Spleen (tissue), 11 donors: ENCODE results near the gene HNRNPH2. TPM values are rescaled to one million over a fixed set of nuclear protein-coding genes. Genes with fewer than 3 reads are reported as not detected.
A peak's percentile ranks its signal among the peaks of the same experiment; 100 is the strongest.

ENCODE experiments used
- DNase-seq: peaks from one replicate; pipeline ENCODE4 v3.0.0-alpha.2; 2020
- H3K27ac ChIP-seq, 8 donors: fragments of 200-600 bp; sonication (generic) in 7 of 8; 1 replicate in 4 of 8; 2 replicates in 4 of 8; pipeline versions ENCODE4 v1.5.0 to v1.8.0; 2016 to 2021; ENCODE audit warnings: inconsistent platforms in 4 of 8, mild to moderate bottlenecking in 4 of 8, moderate library complexity in 1 of 8
- H3K27me3 ChIP-seq, 7 donors: fragments of 200-600 bp; sonication (generic) in 6 of 7; replicated peaks in 1 of 7; 1 replicate in 4 of 7; 2 replicates in 3 of 7; pipeline versions ENCODE4 v1.5.0 to v1.8.0; 2016 to 2021; ENCODE audit warnings: inconsistent platforms in 3 of 7, mild to moderate bottlenecking in 1 of 7
- H3K36me3 ChIP-seq, 6 donors: fragments of 200-600 bp; sonication (generic) in 5 of 6; 1 replicate in 4 of 6; 2 replicates in 2 of 6; pipeline versions ENCODE4 v1.5.0 to v1.8.0; 2016 to 2021; ENCODE audit warnings: inconsistent platforms in 2 of 6
- H3K4me1 ChIP-seq, 6 donors: fragments of 200-600 bp; sonication (generic) in 5 of 6; 1 replicate in 3 of 6; 2 replicates in 3 of 6; pipeline versions ENCODE4 v1.5.0 to v1.8.0; 2016 to 2021; ENCODE audit warnings: inconsistent platforms in 3 of 6
- H3K4me3 ChIP-seq, 8 donors: fragments of 200-600 bp; sonication (generic) in 7 of 8; 1 replicate in 4 of 8; 2 replicates in 4 of 8; pipeline versions ENCODE4 v1.5.0 to v1.8.0; 2016 to 2021; ENCODE audit warnings: inconsistent platforms in 4 of 8, mild to moderate bottlenecking in 4 of 8, moderate library complexity in 2 of 8
- H3K9me3 ChIP-seq, 8 donors: fragments of 200-600 bp; sonication (generic) in 7 of 8; 1 replicate in 4 of 8; 2 replicates in 4 of 8; pipeline versions ENCODE4 v1.5.0 to v1.8.0; 2016 to 2021; ENCODE audit warnings: inconsistent platforms in 4 of 8
- CTCF ChIP-seq, 11 experiments: fragments of 200-600 bp in 7 of 11; fragments of 450-650 bp in 4 of 11; sonication (generic) in 4 of 11; IDR thresholded peaks in 8 of 11; conservative IDR thresholded peaks in 3 of 11; 1 replicate in 7 of 11; 2 replicates in 4 of 11; pipeline versions ENCODE4 v1.4.0 to v1.8.0; 2016 to 2021; ENCODE audit warnings: antibody characterized with exemption in 11 of 11, inconsistent platforms in 4 of 11, mild to moderate bottlenecking in 1 of 11
- POLR2A ChIP-seq, 3 donors: fragments of 450-650 bp; IDR thresholded peaks; one replicate each; pipeline ENCODE4 v1.5.1; 2017; ENCODE audit warnings: antibody characterized with exemption in 3 of 3, mild to moderate bottlenecking in 1 of 3
- POLR2AphosphoS5 ChIP-seq, 3 donors: sonication (generic); formaldehyde crosslinking; IDR thresholded peaks; one replicate each; pipeline ENCODE4 v1.5.1; 2017; ENCODE audit warnings: antibody characterized with exemption in 3 of 3
- WGBS, 5 donors: extraction: QIAGEN DNeasy Blood & Tissue Kit in 3 of 5; methylation state at CpG; one replicate each; pipeline versions ENCODE4 v1.1.5 to v1.1.7; 2013 to 2018; 5-methylcytosine and 5-hydroxymethylcytosine counted together
- intact Hi-C: fragments of 100-400 bp; cut with DNase I; formaldehyde crosslinking; loops from one replicate; pipeline ENCODE4 v1.15.0; 2023; ENCODE audit warnings: low total_unique reads
- polyA plus RNA-seq, 3 donors: library from polyadenylated mRNA; stranded (reverse); fragments of 200-250 nt; gene quantifications; one replicate each; pipeline ENCODE4 v1.2.1, GENCODE V29; 2013
- total RNA-seq, 7 donors: library from RNA; depleted of rRNA in 3 of 7; stranded (reverse); fragments of >200 nt in 3 of 7; fragmentation: NEBNext Ultra II Directional in 4 of 7; extraction: Animal tissue kit (Norgen Biotek cat#: 25700) in 4 of 7; gene quantifications; one replicate each; pipeline versions ENCODE4 v1.1.0 to v1.2.1, GENCODE V29; 2016 to 2021
- donor health status: healthy with polysubstance abuse.
- donor health status: DM: no; HTN: no; CAD: no; lungs with moderate emphysema.
- donor health status: DM: no; HTN: no; CAD: no.
- donor health status: Bipolar disorder and iron deficiency.
- donor health status: healthy.
- donor health status: DM: no; HTN: no; CAD: no.
- donor health status: DM: yes; HTN: yes; CAD: no.

The HNRNPH2 gene
- total and polyA plus RNA-seq, 10 donors = 34.1 to 74.1 (median 65.4) TPM

GRCh38 chrX:101410461-101410860, 2.4 kb downstream of the HNRNPH2 start:
- Histone ChIP-seq H3K9me3 (no peaks in the 10 kb centered on the region), H3K27ac (no peak overlapping the region), H3K36me3 (peaks cover 0 to 33% (median 8%) of the 10 kb centered on the region in 6 donors), H3K4me3 (peak overlapping the region in 3 of 8 donors; percentile 3 to 73 (median 52)), H3K27me3 (no peaks in the 10 kb centered on the region), H3K4me1 (peaks cover 16 to 74% (median 42%) of the 10 kb centered on the region in 6 donors)
- DNase-seq = no peak
- 53 to 55% (median 54%) methylated on average over 7 of the region's 7 CpGs for WGBS, 5 donors
- intact Hi-C loops = no loop called here
- no peak for TF ChIP-seq CTCF (IDR thresholded peaks at IDR 0.05 in 8 of 11, conservative IDR thresholded peaks at IDR 0.05 in 3 of 11)

- WGBS, 5 donors = 74 to 86% (median 76%) methylated on average over 8 to 10 of the region's 10 CpGs
- TF ChIP-seq POLR2A (IDR thresholded peaks at IDR 0.05) (no peak), POLR2AphosphoS5 (IDR thresholded peaks at IDR 0.05) (no peak), CTCF (IDR thresholded peaks at IDR 0.05 in 8 of 11, conservative IDR thresholded peaks at IDR 0.05 in 3 of 11) (no peak)
- H3K9me3 ChIP-seq = no peaks in the 10 kb centered on the region
- peaks cover 21 to 71% (median 41%) of the 10 kb centered on the region in 6 donors for H3K4me1 ChIP-seq
- no peaks in the 10 kb centered on the region for H3K27me3 ChIP-seq
- H3K4me3 ChIP-seq = no peak overlapping the region
- no peak for DNase-seq
- peaks cover 0 to 33% (median 8%) of the 10 kb centered on the region in 6 donors for H3K36me3 ChIP-seq
- H3K27ac ChIP-seq = peak overlapping the region in 4 of 8 donors; percentile 16 to 55 (median 27)
- intact Hi-C loops = no loop called here
Observed at GRCh38 chrX:101411984-101412383, 4.0 kb downstream of the HNRNPH2 start.

GRCh38 chrX:101415180-101416145, 7.4 kb downstream of the HNRNPH2 start:
- intact Hi-C loops = loop anchor here (5.0 kb wide), 1 partner anchor 382 kb away; no protein-coding TSS in a partner anchor
- no peaks in the 10 kb centered on the region for H3K9me3 ChIP-seq
- H3K36me3 ChIP-seq = peaks cover 0 to 33% (median 8%) of the 10 kb centered on the region in 6 donors
- H3K27me3 ChIP-seq = peaks cover 0 to 7% (median 0%) of the 10 kb centered on the region in 7 donors
- H3K4me3 ChIP-seq = no peak overlapping the region
- peak overlapping the region in 7 of 8 donors; percentile 27 to 81 (median 53) for H3K27ac ChIP-seq
- no peak for DNase-seq
- TF ChIP-seq CTCF (IDR thresholded peaks at IDR 0.05 in 8 of 11, conservative IDR thresholded peaks at IDR 0.05 in 3 of 11) (peak; percentile 24 to 79 (median 71)), POLR2AphosphoS5 (IDR thresholded peaks at IDR 0.05) (no peak)
- 33 to 53% (median 45%) methylated on average over 9 to 12 of the region's 12 CpGs for WGBS, 5 donors
- H3K4me1 ChIP-seq = peaks cover 8 to 71% (median 26%) of the 10 kb centered on the region in 6 donors

- no peak for DNase-seq
- intact Hi-C loops = loop anchor here (5.0 kb wide), 1 partner anchor 381 kb away; no protein-coding TSS in a partner anchor
- 84 to 95% (median 90%) methylated on average over 7 of the region's 7 CpGs for WGBS, 5 donors
- H3K4me3 ChIP-seq = no peak overlapping the region
- H3K4me1 ChIP-seq = peaks cover 3 to 59% (median 20%) of the 10 kb centered on the region in 6 donors
- H3K27ac ChIP-seq = no peak overlapping the region
- H3K36me3 ChIP-seq = peaks cover 0 to 35% (median 8%) of the 10 kb centered on the region in 6 donors
- H3K27me3 ChIP-seq = peaks cover 0 to 7% (median 0%) of the 10 kb centered on the region in 7 donors
- H3K9me3 ChIP-seq = no peaks in the 10 kb centered on the region
- TF ChIP-seq POLR2A (IDR thresholded peaks at IDR 0.05) = no peak
- no peak for TF ChIP-seq POLR2AphosphoS5 (IDR thresholded peaks at IDR 0.05)
- no peak for TF ChIP-seq CTCF (IDR thresholded peaks at IDR 0.05 in 8 of 11, conservative IDR thresholded peaks at IDR 0.05 in 3 of 11)
Observed at GRCh38 chrX:101416691-101417090, 8.7 kb downstream of the HNRNPH2 start.
